Measurements from ENCODE around the gene CCDC182. TPM values are rescaled to one million over a fixed set of nuclear protein-coding genes. Genes with fewer than 3 reads are reported as not detected.

The CCDC182 gene
- total RNA-seq = not detected

DNA sequence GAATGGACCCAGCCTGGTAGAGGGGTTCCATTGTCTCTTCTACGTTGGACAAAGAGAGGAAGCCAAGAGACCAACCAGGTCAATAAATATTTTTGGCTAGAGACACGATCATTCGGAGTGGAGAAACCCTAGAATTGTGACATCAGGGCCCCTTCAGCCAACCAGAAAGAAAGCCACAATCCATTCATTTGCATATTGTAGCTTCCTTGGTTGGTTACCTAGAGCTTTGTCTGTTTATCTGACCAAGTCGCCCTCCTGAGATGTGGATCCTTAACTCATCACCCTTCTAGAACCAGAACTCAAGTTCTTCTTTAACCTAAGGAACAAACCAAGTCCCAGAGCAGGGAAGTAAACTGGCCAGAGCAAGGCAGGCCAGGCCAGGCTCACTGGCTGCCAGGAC lies at the start of gene CCDC182:
TSS of gene CCDC182 (minus strand) at position 58 of the 400 bp plus-strand sequence. CDS start at position 31, 27 bp downstream.

Small RNAs within 50 kb of the gene (small RNA-seq; reads per million reads assigned to genes)
- not detected for gene RN7SKP94 (ENCODE audit: low replicate concordance)

Other genes with a start within 250 kb of the CCDC182 start
- gene MRPS23, start 104.7 kb upstream of the CCDC182 start, total RNA-seq = 32.2 TPM
- 22.6 TPM for gene CUEDC1, start 210.1 kb upstream of the CCDC182 start, total RNA-seq
- gene VEZF1, start 243.0 kb upstream of the CCDC182 start, total RNA-seq = 61.1 TPM

All from metanephros (tissue), 2 donors.